Chondrocyte (in vitro differentiated cells): ENCODE measurements around the gene NUDCD2. TPM values are rescaled to one million over a fixed set of nuclear protein-coding genes. Genes with fewer than 3 reads are reported as not detected.

Experiments used
- DNase-seq: peaks from one replicate; pipeline ENCODE4 v3.0.0; 2021; ENCODE audit warnings: mixed read lengths, low spot score
- H3K27ac Mint-ChIP-seq: one replicate; pipeline ENCODE4 v1.8.0; 2021; ENCODE audit warnings: mild to moderate bottlenecking, moderate library complexity, mixed read lengths; ENCODE audit not compliant: unreplicated experiment
- H3K27me3 Mint-ChIP-seq: 2 replicates; pipeline ENCODE4 v1.8.0; 2021; ENCODE audit warnings: low read depth, mixed read lengths
- H3K36me3 Mint-ChIP-seq: 2 replicates; pipeline ENCODE4 v1.8.0; 2021; ENCODE audit warnings: low read depth, mixed read lengths
- H3K4me1 Mint-ChIP-seq: 2 replicates; pipeline ENCODE4 v1.8.0; 2021; ENCODE audit warnings: low read depth, mild to moderate bottlenecking, mixed read lengths
- H3K4me3 Mint-ChIP-seq: one replicate; pipeline ENCODE4 v1.8.0; 2021; ENCODE audit warnings: mild to moderate bottlenecking, moderate library complexity, mixed read lengths; ENCODE audit not compliant: unreplicated experiment
- H3K9me3 Mint-ChIP-seq: 2 replicates; pipeline ENCODE4 v1.8.0; 2021; ENCODE audit warnings: low read depth, mixed read lengths
- CTCF ChIP-seq: fragments of 200-600 bp; sonication (generic); IDR thresholded peaks from 2 replicates; pipeline ENCODE4 v1.5.0; 2021; ENCODE audit warnings: antibody characterized with exemption, mild to moderate bottlenecking, moderate library complexity
- total RNA-seq: library from RNA; stranded (reverse); gene quantifications from 3 replicates; pipeline ENCODE4 v1.2.1, GENCODE V29; 2021

NUDCD2 gene
- total RNA-seq, 1 donor from 2014 or later = 27.1 TPM

GRCh38 chr5:163409384-163409783 is 50.5 kb downstream of the NUDCD2 start:
- TF ChIP-seq CTCF = no peak
- peaks cover 27% of the 10 kb centered on the region for H3K27me3 Mint-ChIP-seq
- no peak overlapping the region for H3K27ac Mint-ChIP-seq
- H3K4me1 Mint-ChIP-seq = peaks cover 13% of the 10 kb centered on the region
- no peaks in the 10 kb centered on the region for H3K9me3 Mint-ChIP-seq
- H3K4me3 Mint-ChIP-seq = no peak overlapping the region
- DNase-seq = no peak
- no peaks in the 10 kb centered on the region for H3K36me3 Mint-ChIP-seq

- peak overlapping the region; percentile 6 for H3K27ac Mint-ChIP-seq
- peaks cover 13% of the 10 kb centered on the region for H3K4me1 Mint-ChIP-seq
- no peak for DNase-seq
- H3K36me3 Mint-ChIP-seq = no peaks in the 10 kb centered on the region
- H3K27me3 Mint-ChIP-seq = peaks cover 26% of the 10 kb centered on the region
- peak; percentile 96 for TF ChIP-seq CTCF
- no peaks in the 10 kb centered on the region for H3K9me3 Mint-ChIP-seq
- H3K4me3 Mint-ChIP-seq = no peak overlapping the region
These were observed 51.5 kb downstream of the NUDCD2 start for GRCh38 chr5:163408311-163408923.

- peaks cover 21% of the 10 kb centered on the region for H3K27me3 Mint-ChIP-seq
- H3K4me3 Mint-ChIP-seq = no peak overlapping the region
- no peak for TF ChIP-seq CTCF
- no peak for DNase-seq
- H3K9me3 Mint-ChIP-seq = no peaks in the 10 kb centered on the region
- H3K4me1 Mint-ChIP-seq = peaks cover 13% of the 10 kb centered on the region
- H3K27ac Mint-ChIP-seq = no peak overlapping the region
- H3K36me3 Mint-ChIP-seq = no peaks in the 10 kb centered on the region
These were observed 52.8 kb downstream of the NUDCD2 start for GRCh38 chr5:163407034-163407655.

- H3K27ac Mint-ChIP-seq = no peak overlapping the region
- DNase-seq = no peak
- peaks cover 29% of the 10 kb centered on the region for H3K27me3 Mint-ChIP-seq
- peaks cover 13% of the 10 kb centered on the region for H3K4me1 Mint-ChIP-seq
- no peaks in the 10 kb centered on the region for H3K9me3 Mint-ChIP-seq
- TF ChIP-seq CTCF = no peak
- H3K4me3 Mint-ChIP-seq = no peak overlapping the region
- no peaks in the 10 kb centered on the region for H3K36me3 Mint-ChIP-seq
These were observed 55.3 kb downstream of the NUDCD2 start for GRCh38 chr5:163404364-163405173.

- Mint-ChIP-seq H3K4me3 (no peak overlapping the region), H3K27me3 (peaks cover 42% of the 10 kb centered on the region), H3K4me1 (peaks cover under 1% of the 10 kb centered on the region), H3K27ac (no peak overlapping the region), H3K36me3 (no peaks in the 10 kb centered on the region), H3K9me3 (no peaks in the 10 kb centered on the region)
- no peak for DNase-seq
- no peak for TF ChIP-seq CTCF
These were observed 57.9 kb downstream of the NUDCD2 start for GRCh38 chr5:163402007-163402406.
